Choroid plexus epithelial cell (primary cell): ENCODE data around the gene ECT2L.

Source experiments
- DNase-seq: peaks from one replicate; pipeline ENCODE4 v3.0.0-alpha.2; 2010; ENCODE audit warnings: low read depth
- H3K4me3 ChIP-seq: 2 replicates; pipeline ENCODE4 v1.5.1; 2011; ENCODE audit warnings: low read depth, mild to moderate bottlenecking, control low read depth, low read length, moderate library complexity
- CTCF ChIP-seq: conservative IDR thresholded peaks from 2 replicates; pipeline ENCODE4 v1.5.1; 2011; ENCODE audit warnings: low read depth, mild to moderate bottlenecking, control low read depth, inconsistent platforms, low read length, moderate library complexity

ECT2L gene

GRCh38 chr6:138832182-138832581 is 36.3 kb downstream of the ECT2L start:
- TF ChIP-seq CTCF, result no peak
- no peak for DNase-seq
- no peak overlapping the region for H3K4me3 ChIP-seq

- TF ChIP-seq CTCF, result no peak
- H3K4me3 ChIP-seq, result no peak overlapping the region
- DNase-seq, result peak; percentile 75
These were observed 38.1 kb downstream of the ECT2L start for GRCh38 chr6:138833816-138834539.

GRCh38 chr6:138837246-138837645 is 41.4 kb downstream of the ECT2L start:
- no peak for DNase-seq
- TF ChIP-seq CTCF, result no peak
- no peak overlapping the region for H3K4me3 ChIP-seq

- TF ChIP-seq CTCF, result no peak
- DNase-seq, result peak; percentile 90
- no peak overlapping the region for H3K4me3 ChIP-seq
These were observed 48.3 kb downstream of the ECT2L start for GRCh38 chr6:138844192-138844591.

GRCh38 chr6:138847884-138848283 is 52.0 kb downstream of the ECT2L start:
- peak; percentile 13 for DNase-seq
- no peak for TF ChIP-seq CTCF
- H3K4me3 ChIP-seq, result no peak overlapping the region

- TF ChIP-seq CTCF, result no peak
- DNase-seq, result no peak
- no peak overlapping the region for H3K4me3 ChIP-seq
These were observed 52.6 kb downstream of the ECT2L start for GRCh38 chr6:138848461-138848860.

- DNase-seq, result no peak
- H3K4me3 ChIP-seq, result no peak overlapping the region
- no peak for TF ChIP-seq CTCF
These were observed 53.9 kb downstream of the ECT2L start for GRCh38 chr6:138849791-138850190.
